DOHH2 (cell line): ENCODE measurements around the gene ZNF483.
"Not testable (repeated sequence)": the region's sequence is repeated elsewhere in the genome, so short reads cannot be mapped to it uniquely, and the experiment has no call there.

ENCODE experiments used
- H3F3A ChIP-seq: fragments of 200-600 bp; sonication (generic), shearing (Covaris generic); 2 replicates; pipeline ENCODE4 v1.6.0; 2016; ENCODE audit warnings: antibody characterized with exemption, mild to moderate bottlenecking; ENCODE audit not compliant: control insufficient read depth, insufficient read depth
- H3K27ac ChIP-seq: fragments of 200-600 bp; sonication (generic); 2 replicates; pipeline ENCODE4 v1.5.1; 2014; ENCODE audit warnings: low read depth, mild to moderate bottlenecking, low read length, moderate library complexity
- H3K27me3 ChIP-seq: fragments of 200-600 bp; sonication (generic); 2 replicates; pipeline ENCODE4 v1.6.1; 2014; ENCODE audit warnings: mild to moderate bottlenecking, low read length, mixed read lengths; ENCODE audit not compliant: control insufficient read depth
- H3K36me3 ChIP-seq: fragments of 200-600 bp; sonication (generic); 2 replicates; pipeline ENCODE4 v1.6.1; 2014; ENCODE audit warnings: mild to moderate bottlenecking, low read length, moderate library complexity, mixed read lengths; ENCODE audit not compliant: control insufficient read depth
- H3K4me1 ChIP-seq: fragments of 200-600 bp; sonication (generic); 2 replicates; pipeline ENCODE4 v1.6.1; 2014; ENCODE audit warnings: mild to moderate bottlenecking, low read length, mixed read lengths; ENCODE audit not compliant: control insufficient read depth
- H3K4me2 ChIP-seq: fragments of 200-600 bp; sonication (generic); 2 replicates; pipeline ENCODE4 v1.6.0; 2014; ENCODE audit warnings: mild to moderate bottlenecking, low read length, moderate library complexity
- H3K4me3 ChIP-seq: fragments of 200-600 bp; sonication (generic); 2 replicates; pipeline ENCODE4 v1.5.1; 2014; ENCODE audit warnings: mild to moderate bottlenecking, low read length, mixed read lengths
- H3K79me2 ChIP-seq: fragments of 200-600 bp; sonication (generic); 2 replicates; pipeline ENCODE4 v1.6.1; 2014; ENCODE audit warnings: mild to moderate bottlenecking, low read length, mixed read lengths; ENCODE audit not compliant: control insufficient read depth
- H3K9me2 ChIP-seq: fragments of 200-600 bp; sonication (generic); replicated peaks from 2 replicates; pipeline ENCODE4 v1.6.1; 2014; ENCODE audit warnings: mild to moderate bottlenecking, low read length, mixed read lengths; ENCODE audit not compliant: control insufficient read depth
- H3K9me3 ChIP-seq: fragments of 200-600 bp; sonication (generic); 2 replicates; pipeline ENCODE4 v1.6.1; 2014; ENCODE audit warnings: antibody characterized with exemption, low read length, mixed read lengths; ENCODE audit not compliant: control insufficient read depth, insufficient read depth
- H4K20me1 ChIP-seq: fragments of 200-600 bp; sonication (generic); 2 replicates; pipeline ENCODE4 v1.6.0; 2014; ENCODE audit warnings: low read depth, mild to moderate bottlenecking, antibody characterized with exemption, low read length, moderate library complexity; ENCODE audit not compliant: control insufficient read depth, insufficient read depth
- CTCF ChIP-seq: fragments of 200-600 bp; sonication (generic); IDR thresholded peaks from one replicate; pipeline ENCODE4 v1.5.1; 2014; ENCODE audit warnings: antibody characterized with exemption, mild to moderate bottlenecking, low read depth, low read length; ENCODE audit not compliant: poor library complexity, severe bottlenecking
- EZH2phosphoT487 ChIP-seq: fragments of 200-600 bp; sonication (generic); IDR thresholded peaks from 2 replicates; pipeline ENCODE4 v1.6.1; 2017; ENCODE audit warnings: borderline replicate concordance, mild to moderate bottlenecking, antibody characterized with exemption, low read length, moderate library complexity, mixed read lengths

The ZNF483 gene

GRCh38 chr9:111548623-111549022, 23.6 kb downstream of the ZNF483 start:
- TF ChIP-seq EZH2phosphoT487 (no peak), CTCF (no peak)
- Histone ChIP-seq H3K4me1 (no peaks in the 10 kb centered on the region), H3K9me3 (peaks cover 29% of the 10 kb centered on the region), H3K79me2 (no peaks in the 10 kb centered on the region), H3K27me3 (no peaks in the 10 kb centered on the region), H3K27ac (no peak overlapping the region), H4K20me1 (no peaks in the 10 kb centered on the region), H3F3A (no peaks in the 10 kb centered on the region), H3K4me3 (no peak overlapping the region), H3K36me3 (no peaks in the 10 kb centered on the region), H3K4me2 (no peak overlapping the region), H3K9me2 (no peaks in the 10 kb centered on the region)

DNA sequence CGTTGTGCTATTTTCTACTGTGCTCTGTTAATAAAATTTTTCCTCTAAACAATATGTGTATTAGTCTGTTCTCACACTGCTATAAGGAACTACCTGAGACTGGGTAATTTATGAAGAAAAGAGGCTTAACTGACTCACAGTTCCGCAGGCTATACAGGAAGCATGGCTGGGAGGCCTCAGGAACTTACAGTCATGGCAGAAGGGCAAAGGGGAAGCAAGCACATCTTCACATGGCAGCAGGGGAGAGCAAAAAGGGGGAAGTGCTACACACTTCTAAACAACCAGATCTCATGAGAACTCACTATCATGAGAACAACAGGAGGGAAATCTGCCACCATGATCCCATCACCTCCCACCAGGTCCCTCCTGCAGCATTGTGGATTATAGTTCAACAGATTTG, 30.4 kb downstream of the ZNF483 start:
- not testable (repeated sequence) for H3K4me1 ChIP-seq, H3K9me3 ChIP-seq, H3K4me3 ChIP-seq, H3K36me3 ChIP-seq, H3K27me3 ChIP-seq, H3F3A ChIP-seq, H3K9me2 ChIP-seq, H4K20me1 ChIP-seq, H3K79me2 ChIP-seq, H3K27ac ChIP-seq, H3K4me2 ChIP-seq

DNA sequence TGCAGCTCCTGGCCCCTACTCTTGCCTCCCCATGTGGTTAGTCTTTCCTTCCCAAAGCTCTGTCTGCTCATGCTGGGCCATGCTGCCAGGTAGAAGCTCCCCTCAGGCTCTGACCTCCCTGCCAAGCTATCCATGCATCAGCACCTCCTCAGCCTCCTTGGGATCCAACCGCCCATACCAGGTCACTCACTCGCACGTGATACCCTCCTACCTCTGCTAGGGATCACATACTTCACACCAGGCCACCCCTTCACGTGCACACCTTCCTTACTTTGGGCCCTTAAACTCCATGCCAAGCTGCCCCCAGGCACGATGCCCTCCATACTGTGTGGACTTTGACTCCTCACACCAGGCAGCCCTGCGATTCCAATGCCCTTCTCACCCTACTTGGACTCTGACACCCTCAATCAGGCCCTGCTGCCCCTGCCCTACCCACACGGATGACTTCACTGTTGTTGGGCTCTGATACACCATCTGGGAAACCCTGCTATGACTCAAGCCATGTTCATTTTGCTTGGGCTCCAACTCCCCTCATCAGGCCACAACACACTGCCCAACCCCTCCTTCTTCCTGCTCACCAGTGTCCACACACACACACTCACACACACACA, 34.1 kb downstream of the ZNF483 start:
- Histone ChIP-seq H3K4me3 (no peak overlapping the region), H3K4me2 (no peak overlapping the region), H3K9me3 (peaks cover 8% of the 10 kb centered on the region; the same call in 1 of the 2 replicates), H3K79me2 (no peaks in the 10 kb centered on the region), H3K4me1 (no peaks in the 10 kb centered on the region), H3K27ac (no peak overlapping the region), H3K9me2 (no peaks in the 10 kb centered on the region), H3K27me3 (no peaks in the 10 kb centered on the region), H3K36me3 (no peaks in the 10 kb centered on the region), H4K20me1 (no peaks in the 10 kb centered on the region), H3F3A (no peaks in the 10 kb centered on the region)
- TF ChIP-seq CTCF = no peak
- TF ChIP-seq EZH2phosphoT487 = no peak

DNA sequence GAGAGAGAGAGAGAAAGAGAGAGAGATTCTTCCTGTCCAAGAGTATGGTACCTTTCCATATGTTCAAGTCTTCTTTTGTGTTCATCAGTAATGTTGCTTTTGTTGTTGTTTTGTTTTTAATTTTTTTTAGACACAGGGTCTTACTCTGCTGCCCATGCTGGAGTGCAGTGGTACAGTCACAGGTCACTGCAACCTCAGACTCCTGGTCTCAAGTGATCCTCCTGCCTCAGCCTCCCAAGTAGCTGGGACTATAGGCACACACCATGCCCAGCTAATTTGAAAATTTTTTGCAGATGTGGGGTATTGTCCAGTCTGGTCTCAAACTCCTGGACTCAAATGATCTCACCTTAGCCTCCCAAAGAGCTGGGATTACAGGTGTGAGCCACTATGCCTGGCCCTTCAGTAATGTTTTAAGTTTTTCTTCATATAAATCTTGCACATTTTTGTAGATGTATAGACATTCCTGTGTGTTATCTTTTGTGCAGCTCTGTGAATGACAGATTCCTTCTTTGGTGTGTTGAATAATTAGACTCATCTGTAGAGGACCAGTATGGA, 36.3 kb downstream of the ZNF483 start:
- Histone ChIP-seq H3K9me3 (no peaks in the 10 kb centered on the region), H3K9me2 (no peaks in the 10 kb centered on the region), H3K4me1 (no peaks in the 10 kb centered on the region)

More for the DNA sequence above, 36.3 kb downstream of the ZNF483 start:
- H3K79me2 ChIP-seq = no peaks in the 10 kb centered on the region
- no peak for TF ChIP-seq EZH2phosphoT487
- TF ChIP-seq CTCF = no peak
- no peak overlapping the region for H3K4me2 ChIP-seq
- no peaks in the 10 kb centered on the region for H3K36me3 ChIP-seq
- no peak overlapping the region for H3K27ac ChIP-seq
- no peaks in the 10 kb centered on the region for H3F3A ChIP-seq
- no peak overlapping the region for H3K4me3 ChIP-seq
- H4K20me1 ChIP-seq = no peaks in the 10 kb centered on the region
- no peaks in the 10 kb centered on the region for H3K27me3 ChIP-seq
